ENCODE results near the gene CATSPER4.

- TF ChIP-seq POLR2A (IDR thresholded peaks at IDR 0.05) (no peak), CTCF (IDR thresholded peaks at IDR 0.05) (no peak)
Observed at GRCh38 chr1:26200413-26200812, 10.0 kb downstream of the CATSPER4 start.

Data from testis (tissue), 2 donors.